ENCODE results near the gene ZNF300. TPM values are rescaled to one million over a fixed set of nuclear protein-coding genes. Genes with fewer than 3 reads are reported as not detected.

Gene ZNF300
- total and polyA plus RNA-seq, 10 of the 15 experiments (the other 5 are each of a cell fraction or from before 2014, with no cell fraction given) = 0.03 to 1.5 (median 0.16) TPM; not detected in 1

DNA sequence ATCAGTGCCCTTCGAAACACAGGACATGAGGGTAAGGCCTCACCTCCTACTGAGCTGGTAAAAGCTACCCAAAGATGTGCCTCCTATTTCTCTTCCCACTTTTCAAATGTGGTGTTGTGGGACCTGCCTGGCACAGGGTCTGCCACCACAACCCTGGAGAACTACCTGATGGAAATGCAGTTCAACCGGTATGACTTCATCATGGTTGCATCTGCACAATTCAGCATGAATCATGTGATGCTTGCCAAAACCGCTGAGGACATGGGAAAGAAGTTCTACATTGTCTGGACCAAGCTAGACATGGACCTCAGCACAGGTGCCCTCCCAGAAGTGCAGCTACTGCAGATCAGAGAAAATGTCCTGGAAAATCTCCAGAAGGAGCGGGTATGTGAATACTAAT lies 56.5 kb downstream of the ZNF300 start:
- no peak for FAIRE-seq

More for the DNA sequence above, 56.5 kb downstream of the ZNF300 start:
- H3K4me2 ChIP-seq (ENCODE audit: control insufficient read depth, insufficient read depth) = no peak overlapping the region
- no peaks in the 10 kb centered on the region for H3K36me3 ChIP-seq (ENCODE audit: control insufficient read depth in 2 of 2, insufficient read depth in 2 of 2, low read length in 1 of 2)
- in situ Hi-C loops (cut with MboI) = loop anchor here (5.0 kb wide), 3 partner anchors 51 to 391 kb away; no protein-coding TSS in a partner anchor
- CTCF ChIA-PET = interaction anchor here (1.0 to 4.0 kb wide), 7 partner anchors 47 to 288 kb away, joined by 3 to 90 read pairs (median 7); no protein-coding TSS in a partner anchor
- POLR2A ChIA-PET = no interaction called here
- no peaks in the 10 kb centered on the region for H3K79me2 ChIP-seq (ENCODE audit: control insufficient read depth, insufficient read depth, low read length)
- no peaks in the 10 kb centered on the region for H3K27me3 ChIP-seq (replicated peaks in 1 of 2; ENCODE audit: control insufficient read depth in 2 of 2, insufficient read depth in 2 of 2, low read length in 1 of 2)
- H3K9me3 ChIP-seq (replicated peaks; ENCODE audit: control insufficient read depth, insufficient read depth, low read length) = no peaks in the 10 kb centered on the region; the same call in 2 of the 3 replicates
- TF ChIP-seq SMAD1 (IDR thresholded peaks at IDR 0.05; ENCODE audit: low read depth, partially characterized antibody) (no peak), TAF1 (IDR thresholded peaks at IDR 0.05; ENCODE audit: borderline replicate concordance, low read depth, low read length) (no peak), BHLHE40 (IDR thresholded peaks at IDR 0.05; ENCODE audit: borderline replicate concordance in 1 of 2, low read depth in 2 of 2, low read length in 1 of 2) (no peak), YBX1 (IDR thresholded peaks at IDR 0.05) (no peak), ELK1 (IDR thresholded peaks at IDR 0.05; ENCODE audit: low read depth, low read length) (no peak), POU2F2 (IDR thresholded peaks at IDR 0.05; ENCODE audit: borderline replicate concordance, low read depth, low read length) (no peak), ZNF207 (IDR thresholded peaks at IDR 0.05; ENCODE audit: borderline replicate concordance) (no peak), ZNF384 (IDR thresholded peaks at IDR 0.05; ENCODE audit: borderline replicate concordance, low read depth, low read length) (no peak), ZSCAN29 (IDR thresholded peaks at IDR 0.05) (no peak), NR2C1 (IDR thresholded peaks at IDR 0.05) (no peak)
- TF ChIP-seq, protein P1, sequence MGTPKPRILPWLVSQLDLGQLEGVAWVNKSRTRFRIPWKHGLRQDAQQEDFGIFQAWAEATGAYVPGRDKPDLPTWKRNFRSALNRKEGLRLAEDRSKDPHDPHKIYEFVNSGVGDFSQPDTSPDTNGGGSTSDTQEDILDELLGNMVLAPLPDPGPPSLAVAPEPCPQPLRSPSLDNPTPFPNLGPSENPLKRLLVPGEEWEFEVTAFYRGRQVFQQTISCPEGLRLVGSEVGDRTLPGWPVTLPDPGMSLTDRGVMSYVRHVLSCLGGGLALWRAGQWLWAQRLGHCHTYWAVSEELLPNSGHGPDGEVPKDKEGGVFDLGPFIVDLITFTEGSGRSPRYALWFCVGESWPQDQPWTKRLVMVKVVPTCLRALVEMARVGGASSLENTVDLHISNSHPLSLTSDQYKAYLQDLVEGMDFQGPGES (IDR thresholded peaks at IDR 0.05) = no peak
- no peak overlapping the region for H3K4me3 ChIP-seq
- H3K27ac ChIP-seq (ENCODE audit: control insufficient read depth, insufficient read depth) = no peak overlapping the region
- intact Hi-C loops (cut with micrococcal nuclease; ENCODE audit: unreplicated experiment) = loop anchor here (5.0 kb wide), 2 partner anchors 191 to 391 kb away; no protein-coding TSS in a partner anchor
- BruUV-seq (replicated peaks) = no TSS peak
- SMC1A ChIA-PET (ENCODE audit: uncharacterized antibody, unreplicated experiment) = interaction anchor here (2.4 to 3.8 kb wide), 4 partner anchors 47 to 388 kb away, joined by 7 to 40 read pairs (median 20); no protein-coding TSS in a partner anchor
- RAD21 ChIA-PET (ENCODE audit: unreplicated experiment) = interaction anchor here (1.2 to 3.9 kb wide), 2 partner anchors 288 to 317 kb away, joined by 3 to 43 read pairs; no protein-coding TSS in a partner anchor
- ATAC-seq = no peak
- DNase-seq (ENCODE audit: low read depth, low spot score) = no peak
- peaks cover 7% of the 10 kb centered on the region for H3K4me1 ChIP-seq (ENCODE audit: control insufficient read depth, insufficient read depth, low read length)
- no peak overlapping the region for H3K9ac ChIP-seq (ENCODE audit: control insufficient read depth, insufficient read depth, low read length)
- H4K20me1 ChIP-seq (ENCODE audit: control insufficient read depth, insufficient read depth) = no peaks in the 10 kb centered on the region
- WGBS (ENCODE audit: insufficient coverage, insufficient replicate concordance, low lambda C conversion rate, missing lambda C conversion rate) = 67% methylated on average over 4 of the region's 4 CpGs
- no peak overlapping the region for H2AFZ ChIP-seq (ENCODE audit: control insufficient read depth, low read depth, low read length)
